HS-5 (cell line): ENCODE data around the gene DCAF12.
"Not testable (repeated sequence)": the region's sequence is repeated elsewhere in the genome, so short reads cannot be mapped to it uniquely, and the experiment has no call there.

ENCODE experiments used
- DNase-seq: peaks from one replicate; pipeline ENCODE4 v3.0.0-alpha.2; 2012; ENCODE audit warnings: low read depth

DCAF12 gene

GRCh38 chr9:34069831-34070230 lies 56.7 kb downstream of the DCAF12 start:
- no peak for DNase-seq

- DNase-seq, result no peak
Measured at GRCh38 chr9:34065541-34065940, 61.0 kb downstream of the DCAF12 start.

GRCh38 chr9:34059954-34060353 lies 66.5 kb downstream of the DCAF12 start:
- no peak for DNase-seq

- no peak for DNase-seq
Measured at GRCh38 chr9:34059281-34059680, 67.2 kb downstream of the DCAF12 start.

- DNase-seq, result no peak
Measured at GRCh38 chr9:34049630-34050384, 76.7 kb downstream of the DCAF12 start.

GRCh38 chr9:34048727-34049629 lies 77.5 kb downstream of the DCAF12 start, which contains the start of gene UBAP2:
UBAP2 (minus strand) TSS chr9:34048887; CDS start chr9:34017148, 31,739 bp downstream.
- peak; percentile 99 for DNase-seq

- no peak for DNase-seq
Measured at GRCh38 chr9:34047864-34048726, 78.4 kb downstream of the DCAF12 start.

GRCh38 chr9:34046784-34047379 lies 79.6 kb downstream of the DCAF12 start:
- no peak for DNase-seq

GRCh38 chr9:34045903-34046302 lies 80.6 kb downstream of the DCAF12 start:
- no peak for DNase-seq

GRCh38 chr9:34042074-34042473 lies 84.4 kb downstream of the DCAF12 start:
- DNase-seq, result not testable (repeated sequence)

- DNase-seq, result not testable (repeated sequence)
Measured at GRCh38 chr9:34038851-34039250, 87.6 kb downstream of the DCAF12 start.

- no peak for DNase-seq
Measured at GRCh38 chr9:34037626-34038025, 88.9 kb downstream of the DCAF12 start.

GRCh38 chr9:34036625-34037024 lies 89.9 kb downstream of the DCAF12 start:
- no peak for DNase-seq
